ENCODE measurements around the gene RNF112.

GRCh38 chr17:19402171-19402570, 8.9 kb upstream of the RNF112 start:
- TF ChIP-seq POLR2A (IDR thresholded peaks at IDR 0.05) (no peak), CTCF (IDR thresholded peaks at IDR 0.05 in 8 of 11, conservative IDR thresholded peaks at IDR 0.05 in 3 of 11) (no peak), POLR2AphosphoS5 (IDR thresholded peaks at IDR 0.05) (no peak)
